NCI-H2107 (cell line): ENCODE results near the gene ADGRG1.
"Not testable (repeated sequence)": the region's sequence is repeated elsewhere in the genome, so short reads cannot be mapped to it uniquely, and the experiment has no call there.

Source experiments
- DNase-seq: peaks from one replicate; lab custom pipeline; 2025; lab: John Stamatoyannopoulos, UW

ADGRG1 gene

GRCh38 chr16:57666353-57667047 is 38.1 kb downstream of the ADGRG1 start:
- DNase-seq = no peak

DNA sequence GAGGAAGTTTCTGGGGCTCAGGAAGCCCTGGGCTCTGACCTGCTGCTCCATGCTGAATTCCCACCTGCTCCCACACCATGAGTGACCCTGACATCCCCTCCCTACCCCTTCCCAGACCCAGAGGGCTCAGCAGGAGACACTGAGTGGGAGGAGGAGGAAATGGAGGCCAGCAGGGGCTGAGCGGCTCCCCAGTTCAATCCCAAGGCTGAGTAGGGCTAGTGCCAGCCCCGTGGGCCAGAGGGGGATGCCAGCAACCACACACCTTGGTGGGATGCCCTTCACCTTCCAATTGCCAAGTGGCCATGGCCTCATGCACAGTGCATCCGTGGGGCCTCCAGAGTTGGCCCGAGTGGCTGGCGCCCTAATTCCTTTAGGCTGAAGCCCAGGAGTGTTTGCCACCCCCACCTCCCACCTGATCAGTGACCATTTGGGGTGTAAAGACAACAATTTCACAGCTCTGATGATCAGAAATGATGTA is 38.7 kb downstream of the ADGRG1 start:
- no peak for DNase-seq

DNA sequence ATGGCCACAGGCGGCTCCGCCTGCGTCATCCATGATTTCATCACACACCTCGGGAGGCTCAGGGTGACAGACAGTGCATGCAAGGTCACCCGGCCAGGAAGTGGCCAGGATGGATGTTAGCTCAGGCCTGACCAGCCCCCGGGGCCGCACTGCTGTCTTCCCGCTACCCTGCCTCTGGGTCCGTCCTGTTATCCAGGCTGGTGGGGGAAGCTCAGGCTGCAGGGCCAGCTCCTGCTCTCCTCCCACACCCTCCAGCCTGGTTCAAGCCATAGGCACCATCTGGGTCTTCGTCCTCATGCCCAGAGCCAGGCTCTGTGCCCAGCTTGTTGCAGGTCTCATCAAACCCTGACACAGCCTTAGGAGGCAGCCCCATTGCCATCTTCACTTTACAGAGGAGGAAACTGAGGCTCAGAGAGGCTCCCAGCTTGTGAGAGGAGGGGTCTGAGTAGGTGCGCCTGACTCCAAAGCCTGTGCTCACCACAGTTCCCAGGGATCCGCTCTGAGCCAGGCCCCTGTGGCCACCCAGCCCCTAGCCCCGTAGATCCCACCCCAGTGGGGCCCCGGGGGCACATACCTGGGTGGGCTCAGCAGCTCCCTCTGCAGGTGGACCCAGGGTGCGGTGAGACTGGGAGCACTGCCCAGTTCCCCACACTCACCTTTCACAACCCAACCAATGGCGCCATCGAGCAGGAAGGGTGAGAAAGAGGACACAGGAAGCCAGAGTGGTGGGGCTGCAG is 39.3 kb downstream of the ADGRG1 start:
- no peak for DNase-seq

GRCh38 chr16:57668263-57668571 is 39.8 kb downstream of the ADGRG1 start, which contains the start of gene ADGRG3:
Gene ADGRG3, plus strand, starts transcription at chr16:57668306. Its CDS starts 42 bp downstream, at chr16:57668348.
- DNase-seq = no peak

DNA sequence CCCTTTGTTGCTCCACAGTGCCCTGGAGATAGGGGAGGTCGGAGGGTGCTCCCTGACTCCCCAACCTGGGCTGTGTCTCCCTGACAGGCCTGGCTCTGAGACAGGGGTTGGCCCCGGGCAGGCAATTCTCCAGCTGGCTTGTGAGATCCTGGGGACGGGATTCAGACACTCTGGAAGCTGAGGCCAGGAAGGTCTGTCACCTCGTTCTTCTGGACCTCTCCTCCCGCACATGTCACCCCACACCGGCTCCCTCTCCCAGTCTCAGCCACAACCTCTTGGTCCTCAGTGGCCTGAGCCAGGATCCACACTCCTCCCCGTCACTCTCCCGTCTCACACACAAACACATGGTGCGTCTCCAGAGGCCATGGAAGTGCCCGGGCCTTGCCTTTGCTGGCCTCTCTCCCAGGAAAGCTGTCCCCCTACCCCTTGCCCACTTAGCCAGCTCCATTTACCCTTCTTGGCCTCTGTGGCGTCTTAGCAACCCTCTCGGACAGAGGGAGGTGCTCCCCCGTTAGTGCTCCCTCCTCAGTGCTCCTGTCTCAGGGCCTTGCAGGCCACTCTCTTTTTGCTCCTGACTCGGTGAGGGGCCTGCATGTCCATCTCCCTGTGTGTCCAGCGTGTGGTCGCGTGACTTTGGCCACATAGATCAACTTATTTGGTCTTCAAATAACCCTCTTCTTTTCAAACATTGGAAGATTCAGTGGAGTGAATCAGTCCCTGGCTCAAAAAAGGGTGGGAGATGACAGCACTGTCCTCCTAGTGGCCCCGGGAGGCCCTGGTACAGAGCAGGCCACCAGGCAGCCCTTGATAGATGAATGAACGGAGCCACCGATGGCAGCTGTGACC is 40.4 kb downstream of the ADGRG1 start:
- no peak for DNase-seq

DNA sequence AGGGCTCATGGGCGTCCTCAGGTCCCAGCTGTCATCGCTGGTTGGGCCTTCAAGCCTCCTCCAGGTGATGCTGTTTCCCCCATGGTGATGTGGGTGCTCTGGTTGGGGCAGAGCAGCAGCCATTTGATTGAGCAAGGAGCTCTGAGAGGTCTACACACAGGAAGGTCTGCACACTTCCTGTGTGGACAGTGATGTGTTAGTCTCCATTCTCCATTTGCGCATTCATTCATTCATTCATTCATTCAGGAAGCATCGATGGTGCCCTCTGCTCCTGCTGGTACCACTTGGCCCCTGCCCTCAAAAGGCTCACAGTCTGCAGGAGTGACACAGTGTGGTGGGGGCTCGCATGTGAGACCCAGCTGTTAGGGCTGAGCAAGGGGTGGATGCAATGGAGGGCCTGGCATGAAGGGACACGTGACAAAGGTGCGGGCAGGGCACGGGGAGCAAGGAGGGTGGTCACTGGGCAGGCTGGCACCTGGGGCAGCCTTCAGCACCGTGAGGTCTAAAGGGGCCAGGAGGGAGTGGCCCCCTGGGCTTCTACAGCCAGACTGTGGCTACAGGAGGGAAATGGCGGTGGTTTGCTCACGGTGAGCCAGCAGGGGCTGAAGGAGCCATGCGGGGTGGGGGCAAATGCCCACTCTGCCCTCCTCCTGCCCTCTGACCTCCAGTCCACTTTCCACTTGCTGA is 41.2 kb downstream of the ADGRG1 start:
- no peak for DNase-seq

DNA sequence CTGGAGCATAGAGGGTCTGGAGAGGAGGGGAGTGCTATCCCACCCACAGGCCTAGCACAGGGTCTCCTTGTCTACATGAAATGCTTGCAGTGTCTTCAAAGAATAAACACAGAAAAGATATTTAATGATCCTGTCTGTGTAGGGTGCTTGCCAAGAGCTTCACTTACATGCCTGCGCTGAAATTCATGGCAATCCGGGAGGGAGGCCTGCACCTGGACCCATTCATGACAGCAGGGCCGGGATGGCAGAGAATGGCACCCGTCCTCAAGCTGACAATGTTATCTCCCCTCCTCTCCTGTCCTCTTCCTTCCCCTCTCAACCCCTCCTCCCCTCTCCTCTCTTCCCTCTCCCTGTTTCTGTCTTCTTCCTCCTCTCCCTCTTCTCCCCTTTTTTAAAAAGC is 41.8 kb downstream of the ADGRG1 start:
- DNase-seq = no peak

- not testable (repeated sequence) for DNase-seq
Measured at GRCh38 chr16:57671451-57671850, 43.0 kb downstream of the ADGRG1 start.

DNA sequence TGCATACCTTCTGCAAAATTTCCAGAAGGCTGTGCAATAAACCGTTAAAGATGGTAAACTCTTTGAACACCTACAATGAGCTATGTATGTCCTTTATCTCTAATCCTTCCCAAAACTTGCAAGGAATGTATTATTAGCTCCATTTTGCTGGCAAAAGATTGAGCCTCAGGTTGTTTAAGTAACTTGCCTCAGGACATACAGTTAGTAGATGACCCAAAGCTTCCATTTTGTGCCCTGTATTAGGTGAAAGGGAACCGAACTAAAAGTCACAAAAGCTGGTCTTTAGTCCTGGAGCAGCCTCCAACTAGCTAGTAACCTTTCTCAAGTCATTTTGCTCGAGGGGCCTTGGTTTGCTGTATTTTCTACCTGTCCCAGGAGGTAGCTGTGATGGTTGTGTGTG is 44.0 kb downstream of the ADGRG1 start:
- DNase-seq = no peak

- no peak for DNase-seq
Measured at GRCh38 chr16:57672824-57673223, 44.4 kb downstream of the ADGRG1 start.

DNA sequence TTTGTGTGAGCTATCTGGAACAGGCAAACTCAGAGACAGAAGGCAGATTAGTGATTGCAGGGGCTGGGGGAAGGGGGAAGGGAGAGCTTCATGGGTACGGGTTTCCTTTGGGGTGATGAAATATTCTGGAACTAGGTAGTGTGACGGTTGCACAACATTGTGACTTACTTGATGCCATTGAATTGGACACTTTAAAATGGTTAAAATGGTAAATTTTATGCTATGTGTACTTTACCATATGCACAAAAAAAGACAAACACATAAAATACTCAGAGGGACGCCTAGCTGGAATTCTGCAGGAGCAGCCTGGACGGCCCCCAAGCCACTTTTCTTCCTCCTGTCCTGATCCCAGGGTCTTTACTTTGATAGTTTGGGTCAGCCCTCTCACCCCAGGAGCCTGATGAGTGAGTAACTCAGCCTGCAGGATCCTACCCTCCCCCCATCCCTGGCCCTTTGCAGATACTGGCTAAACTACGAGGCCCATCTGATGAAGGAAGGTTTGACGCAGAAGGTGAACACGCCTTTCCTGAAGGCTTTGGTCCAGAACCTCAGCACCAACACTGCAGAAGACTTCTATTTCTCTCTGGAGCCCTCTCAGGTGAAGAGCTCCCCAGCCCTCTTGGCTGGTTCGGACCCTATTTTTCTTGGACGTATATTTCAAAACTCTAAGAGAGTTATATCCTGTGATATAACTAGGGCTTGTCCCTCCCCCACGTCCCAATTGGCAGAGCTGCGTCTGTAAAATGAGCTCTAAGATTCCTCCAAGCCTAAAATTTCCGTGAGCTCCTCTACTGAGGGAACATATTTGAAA is 47.5 kb downstream of the ADGRG1 start:
- no peak for DNase-seq

DNA sequence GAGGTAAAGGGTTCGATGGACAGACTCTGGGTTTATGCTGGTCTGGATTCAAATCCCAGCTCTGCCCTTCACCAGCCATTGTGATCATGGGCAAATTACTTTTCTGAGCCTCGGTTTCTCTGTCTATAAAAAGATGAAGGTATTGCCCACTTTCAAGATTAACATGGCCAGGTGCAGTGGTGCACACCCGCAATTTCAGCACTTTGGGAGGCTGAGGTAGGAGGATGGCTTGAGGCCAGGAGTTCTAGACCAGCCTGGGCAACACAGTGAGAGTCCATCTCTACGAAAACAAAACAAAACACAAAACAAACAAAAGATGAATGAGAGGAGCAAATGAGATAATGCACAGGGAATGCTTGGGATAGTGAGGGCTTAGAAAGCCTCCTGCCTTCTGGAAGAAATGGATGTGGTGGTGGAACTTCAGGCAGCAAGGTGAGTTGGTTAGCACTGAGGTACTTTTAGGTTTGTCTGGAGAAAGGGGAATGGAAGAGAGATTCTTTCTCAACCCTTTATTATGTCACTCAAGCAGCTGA is 48.2 kb downstream of the ADGRG1 start:
- no peak for DNase-seq

GRCh38 chr16:57677622-57678369 is 49.4 kb downstream of the ADGRG1 start:
- DNase-seq = no peak

DNA sequence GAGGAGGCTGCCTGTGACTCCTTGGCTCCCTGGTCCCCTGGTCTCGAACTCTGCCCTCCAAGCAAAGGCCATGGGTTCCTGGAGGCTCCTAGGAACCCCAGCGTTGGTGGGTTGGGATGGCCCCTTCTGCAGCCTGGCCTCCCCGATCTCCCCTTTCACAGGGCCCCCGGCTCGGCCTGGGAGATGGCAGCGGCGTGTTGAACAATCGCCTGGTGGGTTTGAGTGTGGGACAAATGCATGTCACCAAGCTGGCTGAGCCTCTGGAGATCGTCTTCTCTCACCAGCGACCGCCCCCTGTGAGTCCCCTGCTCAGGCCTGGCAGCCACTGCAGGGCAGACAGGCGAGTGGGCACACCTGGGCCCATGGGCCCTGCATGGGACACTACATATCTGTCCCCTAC is 50.6 kb downstream of the ADGRG1 start:
- no peak for DNase-seq

GRCh38 chr16:57679767-57680482 is 51.5 kb downstream of the ADGRG1 start:
- DNase-seq = no peak

GRCh38 chr16:57680842-57681375 is 52.5 kb downstream of the ADGRG1 start:
- DNase-seq = no peak

DNA sequence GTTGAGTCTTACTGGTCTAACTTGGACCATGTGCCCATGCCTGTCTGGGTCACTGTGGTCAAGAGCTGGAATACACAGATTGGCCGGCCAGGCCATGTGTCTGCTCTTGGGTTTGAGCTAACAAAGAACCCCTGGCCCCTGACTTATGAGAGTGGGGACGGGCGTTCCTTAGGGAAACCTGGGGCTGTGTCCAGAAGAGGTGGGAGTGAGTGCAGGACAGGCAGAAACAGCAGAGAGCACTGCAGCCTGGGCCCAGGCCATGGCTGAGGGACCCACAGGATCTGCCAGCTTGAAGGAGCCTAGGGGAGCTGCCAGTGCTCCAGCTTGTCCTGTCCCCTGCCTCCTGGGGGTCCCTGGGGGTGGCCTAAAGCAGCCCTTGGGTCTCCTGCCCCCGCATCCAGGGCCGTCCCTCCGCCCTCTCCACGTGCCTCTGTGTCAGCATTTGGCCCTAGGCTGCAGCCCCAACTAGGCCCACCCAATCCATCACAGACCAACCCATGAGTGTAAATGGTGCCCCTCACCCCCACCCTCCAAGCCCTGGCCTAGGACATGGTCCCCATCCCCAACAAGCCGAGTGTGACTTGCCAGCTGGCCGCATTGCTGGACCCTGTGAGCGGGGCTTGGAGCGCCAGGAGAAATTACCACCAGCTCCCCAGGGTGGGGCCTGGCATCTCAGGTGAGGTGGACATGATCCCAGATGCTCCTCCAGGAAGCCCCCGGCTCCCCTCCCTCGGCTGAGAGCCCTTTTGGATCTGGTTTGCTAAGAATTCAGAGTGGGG is 53.7 kb downstream of the ADGRG1 start:
- DNase-seq = no peak

GRCh38 chr16:57682809-57683635 is 54.6 kb downstream of the ADGRG1 start:
- DNase-seq = no peak
